BJ (cell line): Measurements from ENCODE around the gene RBMS3. TPM values are rescaled to one million over a fixed set of nuclear protein-coding genes. Genes with fewer than 3 reads are reported as not detected.
A peak's percentile ranks its signal among the peaks of the same experiment; 100 is the strongest.

Experiments used
- CTCF ChIA-PET: fragments of 350-600 bp; formaldehyde crosslinking; extraction: SDS; loops from one replicate; lab custom pipeline; 2021; ENCODE audit warnings: antibody characterized with exemption, inconsistent platforms; lab: Yijun Ruan, JAX
- POLR2A ChIA-PET: fragments of 300-600 bp; sonication (Branson Sonifier 250); formaldehyde crosslinking; extraction: SDS; loops from one replicate; lab custom pipeline; 2021; ENCODE audit warnings: antibody characterized with exemption; lab: Charles Lee
- DNase-seq: peaks from one replicate; pipeline ENCODE4 v3.0.0-alpha.2; 2011; ENCODE audit warnings: low read depth
- H3K27me3 ChIP-seq: 2 replicates; pipeline ENCODE4 v1.6.0; 2011; ENCODE audit warnings: low read length; ENCODE audit not compliant: control insufficient read depth, insufficient read depth
- H3K36me3 ChIP-seq: 2 replicates; pipeline ENCODE4 v1.5.1; 2011; ENCODE audit warnings: low read length; ENCODE audit not compliant: control insufficient read depth, insufficient read depth
- H3K4me3 ChIP-seq: 2 replicates; pipeline ENCODE4 v1.5.1; 2011; ENCODE audit warnings: low read depth, mild to moderate bottlenecking, control low read depth, low read length
- CTCF ChIP-seq: IDR thresholded peaks from 2 replicates; pipeline ENCODE4 v1.5.1; 2011; ENCODE audit warnings: low read depth, mild to moderate bottlenecking, control low read depth, inconsistent platforms, low read length, moderate library complexity; ENCODE audit not compliant: insufficient read depth
- polyA plus RNA-seq: library from polyadenylated mRNA; depleted of rRNA; stranded (reverse); fragments of >200 nt; gene quantifications from 2 replicates; pipeline ENCODE4 v1.2.3, GENCODE V29; 2011

Gene RBMS3
- polyA plus RNA-seq, 1 experiment: 14.5 TPM

DNA sequence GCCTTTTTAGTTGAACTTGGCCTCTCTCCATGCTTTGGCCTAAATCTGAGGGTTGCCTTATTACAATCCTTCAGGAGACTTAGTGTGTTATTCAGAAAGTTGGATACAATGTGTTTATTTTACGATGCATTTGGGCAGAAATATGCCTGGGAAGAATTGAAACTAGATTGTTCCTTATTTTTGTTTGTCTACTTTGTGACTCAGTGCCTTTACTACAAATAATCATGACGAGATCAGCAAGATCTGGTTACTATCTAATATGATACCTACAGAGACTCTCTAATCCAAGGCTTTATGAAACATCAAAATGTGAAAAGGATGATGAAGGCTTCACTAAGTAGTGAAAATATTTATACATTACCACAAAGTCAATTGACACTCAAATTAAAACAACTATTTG lies 82.2 kb downstream of the RBMS3 start:
- no peaks in the 10 kb centered on the region for H3K36me3 ChIP-seq
- TF ChIP-seq CTCF: no peak
- H3K27me3 ChIP-seq: no peaks in the 10 kb centered on the region
- ChIA-PET POLR2A (no interaction called here), CTCF (interaction anchor here (0.7 to 2.0 kb wide), 2 partner anchors 8 to 178 kb away, joined by 3 to 4 read pairs; no protein-coding TSS in a partner anchor)
- no peak for DNase-seq
- H3K4me3 ChIP-seq: no peak overlapping the region

DNA sequence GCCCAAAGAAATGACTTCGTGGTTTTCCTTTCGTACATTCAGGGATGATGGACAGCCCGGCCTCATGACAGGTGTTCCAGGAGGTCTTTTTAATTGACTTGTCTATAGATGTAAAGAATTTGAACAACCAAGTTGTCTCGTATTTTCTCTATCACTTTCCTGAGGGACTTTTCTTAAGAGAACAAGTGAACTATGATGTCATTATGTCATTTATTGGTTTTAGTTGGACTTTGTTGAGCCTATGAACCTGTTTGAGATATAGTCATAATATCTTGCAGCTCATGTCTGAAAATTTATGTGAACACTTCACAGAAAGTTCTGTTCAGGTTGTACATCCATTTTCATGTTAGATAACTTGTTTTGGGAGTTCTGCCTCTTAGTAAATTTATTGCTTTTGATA lies 89.2 kb downstream of the RBMS3 start:
- CTCF ChIA-PET: no interaction called here
- Histone ChIP-seq H3K4me3 (no peak overlapping the region), H3K27me3 (no peaks in the 10 kb centered on the region), H3K36me3 (no peaks in the 10 kb centered on the region)
- no peak for TF ChIP-seq CTCF
- no peak for DNase-seq
- POLR2A ChIA-PET: no interaction called here

- ChIA-PET CTCF (interaction anchor here (0.5 to 1.3 kb wide), 2 partner anchors 9 to 249 kb away, joined by 3 to 4 read pairs; no protein-coding TSS in a partner anchor), POLR2A (no interaction called here)
- TF ChIP-seq CTCF: no peak
- H3K4me3 ChIP-seq: no peak overlapping the region
- no peaks in the 10 kb centered on the region for H3K27me3 ChIP-seq
- H3K36me3 ChIP-seq: no peaks in the 10 kb centered on the region
- no peak for DNase-seq
These were observed 89.9 kb downstream of the RBMS3 start for GRCh38 chr3:29370476-29371420.

DNA sequence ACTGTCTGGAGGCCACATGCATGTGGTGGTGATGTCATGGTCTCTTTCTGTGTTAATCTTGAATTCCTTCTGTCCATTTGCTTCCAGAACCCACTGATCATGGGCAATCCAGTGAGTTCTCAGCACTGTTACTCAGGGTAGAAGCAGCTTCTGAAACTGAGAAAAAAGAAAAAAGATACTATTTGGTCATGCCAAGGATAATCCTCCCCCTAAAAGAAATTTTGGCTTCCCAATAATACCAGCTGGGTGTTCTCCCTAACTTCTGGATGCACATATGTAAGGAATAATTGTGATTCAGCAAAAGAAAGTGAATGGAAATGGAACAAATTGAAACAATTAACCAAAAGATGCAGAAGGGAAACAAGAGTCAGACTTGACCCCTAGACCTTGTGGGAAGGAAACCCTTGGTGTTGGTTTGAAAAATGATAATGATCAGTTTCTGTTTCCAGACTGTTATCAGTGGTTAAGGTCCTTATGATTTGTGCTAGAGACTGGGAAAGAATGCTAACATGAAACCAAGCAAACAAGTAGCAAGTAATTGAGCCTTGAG lies 92.3 kb downstream of the RBMS3 start:
- DNase-seq: peak; percentile 35
- ChIA-PET POLR2A (no interaction called here), CTCF (interaction anchor here (0.6 kb wide), 1 partner anchor 298 kb away, joined by 3 read pairs; no protein-coding TSS in a partner anchor)
- H3K4me3 ChIP-seq: no peak overlapping the region
- no peak for TF ChIP-seq CTCF
- no peaks in the 10 kb centered on the region for H3K36me3 ChIP-seq
- H3K27me3 ChIP-seq: no peaks in the 10 kb centered on the region

- Histone ChIP-seq H3K27me3 (no peaks in the 10 kb centered on the region), H3K4me3 (no peak overlapping the region), H3K36me3 (no peaks in the 10 kb centered on the region)
- ChIA-PET POLR2A (interaction anchor here (0.5 kb wide), 1 partner anchor 94 kb away, joined by 8 read pairs; the partner anchor contains the start of gene RBMS3), CTCF (no interaction called here)
- no peak for DNase-seq
- no peak for TF ChIP-seq CTCF
These were observed 93.4 kb downstream of the RBMS3 start for GRCh38 chr3:29374226-29374625.
